ENCODE results near the gene ALDH3B1. TPM values are rescaled to one million over a fixed set of nuclear protein-coding genes. Genes with fewer than 3 reads are reported as not detected.

ALDH3B1 gene
- total and polyA plus RNA-seq, 2 donors (not counting 3 experiments of a cell fraction or from before 2014, with no cell fraction given): 0.13 to 1.0 TPM

GRCh38 chr11:68036141-68036716 is 26.1 kb downstream of the ALDH3B1 start:
- Histone ChIP-seq H3K4me1 (ENCODE audit: control insufficient read depth, extremely low read depth, insufficient read depth, low read length) (peaks cover 25% of the 10 kb centered on the region), H3K36me3 (ENCODE audit: control insufficient read depth in 2 of 2, extremely low read depth in 1 of 2, insufficient read depth in 2 of 2, low read length in 2 of 2) (peaks cover 0 to 19% of the 10 kb centered on the region in 2 experiments), H3K4me3 (replicated peaks in 1 of 3; ENCODE audit: insufficient read depth in 1 of 3, low read depth in 1 of 3, low read length in 3 of 3) (no peak overlapping the region), H3K27ac (ENCODE audit: insufficient read depth, low read depth, low read length) (no peak overlapping the region), H3K9me1 (replicated peaks; ENCODE audit: control insufficient read depth, extremely low read depth, insufficient read depth, low read length) (no peaks in the 10 kb centered on the region), H3K79me2 (ENCODE audit: control insufficient read depth, insufficient read depth, low read length) (peaks cover 31% of the 10 kb centered on the region), H3K4me2 (ENCODE audit: insufficient read depth, low read length) (no peak overlapping the region), H4K20me1 (replicated peaks; ENCODE audit: control insufficient read depth, extremely low read depth, insufficient read depth, low read length) (no peaks in the 10 kb centered on the region), H3K9ac (replicated peaks; ENCODE audit: extremely low read depth, insufficient read depth, low read length) (no peak overlapping the region), H3K9me3 (replicated peaks; ENCODE audit: control insufficient read depth, insufficient read depth, low read length) (no peaks in the 10 kb centered on the region), H3K27me3 (ENCODE audit: control insufficient read depth in 2 of 2, insufficient read depth in 2 of 2, low read length in 2 of 2) (no peaks in the 10 kb centered on the region), H2AFZ (ENCODE audit: low read depth, low read length) (no peak overlapping the region)
- no TSS peak for BruUV-seq (replicated peaks)
- ChIA-PET POLR2A (no interaction called here), CTCF (no interaction called here)
- DNase-seq (ENCODE audit: low read depth, low spot score) (no peak), FAIRE-seq (no peak)
- TF ChIP-seq FOS (IDR thresholded peaks at IDR 0.05; ENCODE audit: borderline replicate concordance, insufficient read depth, low read length): no peak
- TF ChIP-seq EZH2 (IDR thresholded peaks at IDR 0.05; ENCODE audit: borderline replicate concordance, low read depth, low read length, severe bottlenecking): no peak
- dilution Hi-C loops (cut with MboI; ENCODE audit: extremely low pct_ligation_motif_present, low sequenced_read_pairs): no loop called here
- intact Hi-C loops (cut with micrococcal nuclease): loop anchor here (5.0 kb wide), 1 partner anchor 171 kb away; no protein-coding TSS in a partner anchor

GRCh38 chr11:68036717-68037239 is 26.7 kb downstream of the ALDH3B1 start:
- no peak for DNase-seq (ENCODE audit: low read depth, low spot score)
- TF ChIP-seq MAX (IDR thresholded peaks at IDR 0.05; ENCODE audit: insufficient read depth, insufficient read length): no peak
- TF ChIP-seq FOS (IDR thresholded peaks at IDR 0.05; ENCODE audit: borderline replicate concordance, insufficient read depth, low read length): no peak
- no peak for TF ChIP-seq EZH2 (IDR thresholded peaks at IDR 0.05; ENCODE audit: borderline replicate concordance, low read depth, low read length, severe bottlenecking)
- TF ChIP-seq GATA2 (IDR thresholded peaks at IDR 0.05; ENCODE audit: insufficient read depth, insufficient read length, low read depth, low read length): no peak
- no peak for TF ChIP-seq POLR2A (IDR thresholded peaks at IDR 0.05; ENCODE audit: low read depth, low read length)
- TF ChIP-seq JUN (IDR thresholded peaks at IDR 0.05; ENCODE audit: borderline replicate concordance, insufficient read depth, insufficient read length, low read depth): no peak
- TF ChIP-seq POLR2AphosphoS5 (IDR thresholded peaks at IDR 0.05; ENCODE audit: insufficient read depth, low read depth, low read length): no peak
- TF ChIP-seq CTCF (IDR thresholded peaks at IDR 0.05; ENCODE audit: extremely low read depth in 1 of 2, insufficient read depth in 1 of 2, low read depth in 1 of 2, low read length in 2 of 2): no peak
- no peak for TF ChIP-seq MYC (IDR thresholded peaks at IDR 0.05; ENCODE audit: low read depth, low read length)
- no peaks in the 10 kb centered on the region for H3K9me1 ChIP-seq (replicated peaks; ENCODE audit: control insufficient read depth, extremely low read depth, insufficient read depth, low read length)
- BruUV-seq (replicated peaks): no TSS peak
- H3K4me2 ChIP-seq (ENCODE audit: insufficient read depth, low read length): no peak overlapping the region
- intact Hi-C loops (cut with micrococcal nuclease): loop anchor here (5.0 kb wide), 1 partner anchor 171 kb away; no protein-coding TSS in a partner anchor
- dilution Hi-C loops (cut with MboI; ENCODE audit: extremely low pct_ligation_motif_present, low sequenced_read_pairs): no loop called here
- H3K4me3 ChIP-seq (replicated peaks in 1 of 3; ENCODE audit: insufficient read depth in 1 of 3, low read depth in 1 of 3, low read length in 3 of 3): no peak overlapping the region
- H4K20me1 ChIP-seq (replicated peaks; ENCODE audit: control insufficient read depth, extremely low read depth, insufficient read depth, low read length): no peaks in the 10 kb centered on the region
- peaks cover 20% of the 10 kb centered on the region for H3K4me1 ChIP-seq (ENCODE audit: control insufficient read depth, extremely low read depth, insufficient read depth, low read length)
- H2AFZ ChIP-seq (ENCODE audit: low read depth, low read length): no peak overlapping the region
- POLR2A ChIA-PET: no interaction called here
- H3K27ac ChIP-seq (ENCODE audit: insufficient read depth, low read depth, low read length): peak overlapping the region; percentile 13
- H3K9ac ChIP-seq (replicated peaks; ENCODE audit: extremely low read depth, insufficient read depth, low read length): no peak overlapping the region
- CTCF ChIA-PET: no interaction called here
- H3K9me3 ChIP-seq (replicated peaks; ENCODE audit: control insufficient read depth, insufficient read depth, low read length): no peaks in the 10 kb centered on the region
- no peak for FAIRE-seq
- peaks cover 0 to 19% of the 10 kb centered on the region in 2 experiments for H3K36me3 ChIP-seq (ENCODE audit: control insufficient read depth in 2 of 2, extremely low read depth in 1 of 2, insufficient read depth in 2 of 2, low read length in 2 of 2)
- H3K79me2 ChIP-seq (ENCODE audit: control insufficient read depth, insufficient read depth, low read length): peaks cover 30% of the 10 kb centered on the region
- H3K27me3 ChIP-seq (ENCODE audit: control insufficient read depth in 2 of 2, insufficient read depth in 2 of 2, low read length in 2 of 2): no peaks in the 10 kb centered on the region

Measured in endothelial cell of umbilical vein (primary cell).